HG02798 (cell line): Measurements from ENCODE around the gene ROR1.
A peak's percentile ranks its signal among the peaks of the same experiment; 100 is the strongest.

Experiments used
- ATAC-seq: cut with Tn5 transposase; IDR thresholded peaks from one replicate; pipeline ENCODE4 v1.9.1; 2021; ENCODE audit warnings: mild to moderate bottlenecking; ENCODE audit not compliant: unreplicated experiment, poor library complexity

Gene ROR1

GRCh38 chr1:63921359-63921758 lies 147.5 kb downstream of the ROR1 start:
- no peak for ATAC-seq

- no peak for ATAC-seq
These were observed 148.0 kb downstream of the ROR1 start for GRCh38 chr1:63921802-63922201.

DNA sequence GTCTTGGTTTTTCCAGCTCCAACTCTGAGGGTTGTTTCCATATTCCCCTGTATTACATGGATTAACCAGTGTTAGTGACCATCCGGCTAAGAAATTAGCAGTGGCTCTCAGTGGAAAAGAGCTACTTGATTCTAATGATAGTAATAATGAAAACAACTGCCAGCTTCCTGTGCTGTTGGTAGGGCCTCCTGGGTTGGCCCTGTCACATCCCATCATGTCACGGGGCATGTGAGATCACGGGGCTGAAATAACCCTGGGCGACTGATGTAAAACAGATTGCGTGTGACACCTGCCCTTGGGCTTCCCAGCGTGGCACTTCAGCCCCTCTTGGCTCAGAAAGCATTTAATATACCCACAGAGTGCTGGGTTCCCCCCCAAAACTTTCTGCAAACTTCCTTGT lies 149.0 kb downstream of the ROR1 start:
- no peak for ATAC-seq

DNA sequence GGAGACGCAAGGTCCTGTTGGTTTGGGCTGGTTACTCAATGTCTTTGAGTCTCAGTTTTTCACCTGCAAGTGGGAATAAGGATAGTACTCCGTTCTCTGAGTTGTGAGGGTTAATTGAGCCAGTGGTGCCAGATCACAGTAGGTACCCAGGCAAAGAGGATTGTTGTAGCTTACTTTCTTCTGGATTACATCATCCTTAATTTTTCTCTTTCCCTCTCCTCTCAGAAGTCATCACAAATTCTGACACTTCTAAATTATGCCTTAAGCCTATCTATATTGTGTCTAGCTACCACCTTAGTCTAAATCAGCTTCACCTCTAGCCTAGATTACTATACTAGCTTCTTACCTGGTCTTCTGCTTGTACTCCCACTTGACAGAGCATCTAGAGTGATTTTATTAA lies 149.5 kb downstream of the ROR1 start:
- ATAC-seq = no peak

GRCh38 chr1:63924600-63924999 lies 150.8 kb downstream of the ROR1 start:
- no peak for ATAC-seq

GRCh38 chr1:63928186-63929105 lies 154.6 kb downstream of the ROR1 start:
- no peak for ATAC-seq

DNA sequence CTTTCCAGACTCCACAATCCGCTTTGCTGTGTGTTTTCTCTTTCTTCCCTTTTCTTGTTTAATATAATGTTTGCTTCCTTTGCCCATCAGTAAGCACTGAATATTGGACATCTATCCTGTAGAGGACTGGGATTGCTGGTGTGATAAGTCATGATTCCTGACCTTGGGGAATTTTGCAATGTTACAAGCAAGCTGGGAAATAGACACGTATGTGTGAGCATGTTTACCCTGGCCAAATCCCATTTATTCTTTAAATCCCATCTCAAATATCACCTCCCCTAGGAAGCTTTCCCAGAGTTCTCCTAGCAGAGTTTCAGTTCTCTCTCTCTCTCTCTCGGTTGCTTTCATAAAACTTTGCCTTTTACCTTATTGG lies 155.3 kb downstream of the ROR1 start:
- no peak for ATAC-seq

DNA sequence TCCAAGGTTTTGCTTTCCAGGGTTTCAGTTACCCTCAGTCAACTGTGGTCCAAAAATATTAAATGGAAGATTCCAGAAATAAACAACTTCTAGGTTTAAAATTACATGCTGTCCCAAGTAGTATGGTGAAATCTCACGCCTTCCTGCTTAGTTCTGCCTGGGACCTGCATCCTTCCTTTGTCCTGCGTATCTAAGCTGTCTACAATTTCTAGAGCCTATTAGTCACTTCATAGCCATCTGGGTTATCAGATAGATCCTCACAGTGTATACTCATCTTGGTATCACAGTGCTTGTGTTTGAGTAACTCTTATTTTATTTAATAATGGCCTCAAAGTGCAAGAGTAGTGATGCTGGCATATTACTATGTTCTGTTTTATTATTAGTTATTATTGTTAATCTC lies 157.7 kb downstream of the ROR1 start:
- no peak for ATAC-seq

DNA sequence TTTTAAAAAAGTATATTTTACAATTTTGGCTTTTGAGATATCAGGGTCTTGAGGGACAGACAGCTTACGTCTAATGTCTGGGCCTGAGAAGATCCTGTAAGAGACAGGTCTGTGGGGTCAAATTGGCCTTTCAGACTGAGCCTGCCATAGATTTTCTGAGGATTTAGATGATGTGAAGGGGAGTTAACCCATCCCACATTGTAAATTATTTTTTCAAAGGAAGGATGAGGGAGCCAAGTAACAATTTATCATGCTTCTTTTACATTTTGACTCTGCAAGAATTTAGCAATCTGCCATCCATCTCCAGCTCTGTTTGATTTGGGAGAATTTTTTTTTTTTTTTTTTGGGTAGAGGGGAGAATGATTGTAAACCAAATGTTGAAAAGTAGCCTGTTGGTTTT lies 160.9 kb downstream of the ROR1 start:
- no peak for ATAC-seq

GRCh38 chr1:63935143-63935542 lies 161.3 kb downstream of the ROR1 start:
- ATAC-seq = peak; percentile 38

DNA sequence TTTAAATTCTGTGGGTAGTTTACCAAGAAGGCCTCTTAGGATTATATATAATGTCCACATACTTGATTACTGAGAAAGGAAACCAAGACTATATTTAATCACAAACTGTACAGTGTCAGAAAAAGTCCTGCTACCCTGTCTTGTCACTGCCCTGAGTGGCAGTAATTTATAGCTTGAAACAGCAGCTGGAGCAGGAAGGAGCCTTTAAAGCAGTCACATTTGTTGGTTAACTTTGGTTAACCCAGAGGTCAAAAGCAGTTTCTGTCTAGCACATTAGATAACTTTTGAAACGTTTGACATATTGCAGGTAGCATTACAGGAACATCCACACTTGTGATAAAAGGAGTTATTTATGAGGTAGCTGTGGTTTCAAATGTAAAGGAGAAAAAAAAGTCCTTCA lies 161.7 kb downstream of the ROR1 start:
- peak; percentile 54 for ATAC-seq

DNA sequence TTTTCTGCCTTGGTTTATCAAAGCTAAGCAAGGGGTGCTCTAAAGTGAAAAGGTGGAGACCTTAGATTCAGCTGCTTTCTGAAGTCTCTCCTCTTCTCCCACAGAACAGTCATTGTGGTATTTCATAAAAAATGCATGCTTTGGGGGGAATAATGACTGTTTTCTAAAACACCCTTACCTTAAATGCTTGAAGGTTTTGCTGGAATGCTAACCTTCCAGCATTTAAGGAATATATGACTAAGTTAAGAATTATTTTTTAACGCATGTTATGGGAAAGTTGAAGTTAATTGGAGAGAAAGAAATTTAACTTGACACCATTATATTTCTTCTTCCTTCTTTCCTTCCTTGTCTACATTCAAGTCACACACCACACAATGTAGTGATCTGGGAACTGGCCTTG lies 162.5 kb downstream of the ROR1 start:
- ATAC-seq = no peak

GRCh38 chr1:63936801-63937200 lies 163.0 kb downstream of the ROR1 start:
- no peak for ATAC-seq

GRCh38 chr1:63937461-63938022 lies 163.7 kb downstream of the ROR1 start:
- no peak for ATAC-seq

DNA sequence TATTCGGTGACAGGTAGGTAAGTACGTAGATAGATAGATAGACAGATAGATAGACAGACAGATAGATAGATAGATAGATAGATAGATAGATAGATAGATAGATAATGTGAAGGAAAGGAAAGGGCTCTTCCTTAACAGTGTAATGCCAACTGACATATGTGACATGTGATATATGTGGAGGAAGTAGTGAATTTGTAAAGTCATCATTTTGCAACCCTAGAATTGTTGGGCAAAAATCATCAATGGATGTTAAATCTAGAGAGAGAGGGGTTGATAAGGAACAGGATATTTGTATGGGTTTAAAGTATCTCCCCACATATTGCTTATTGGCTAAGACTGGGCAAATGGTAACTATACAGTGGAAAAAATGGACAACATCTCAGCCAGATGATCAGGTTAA lies 166.6 kb downstream of the ROR1 start:
- ATAC-seq = no peak

GRCh38 chr1:63943393-63943792 lies 169.6 kb downstream of the ROR1 start:
- no peak for ATAC-seq

DNA sequence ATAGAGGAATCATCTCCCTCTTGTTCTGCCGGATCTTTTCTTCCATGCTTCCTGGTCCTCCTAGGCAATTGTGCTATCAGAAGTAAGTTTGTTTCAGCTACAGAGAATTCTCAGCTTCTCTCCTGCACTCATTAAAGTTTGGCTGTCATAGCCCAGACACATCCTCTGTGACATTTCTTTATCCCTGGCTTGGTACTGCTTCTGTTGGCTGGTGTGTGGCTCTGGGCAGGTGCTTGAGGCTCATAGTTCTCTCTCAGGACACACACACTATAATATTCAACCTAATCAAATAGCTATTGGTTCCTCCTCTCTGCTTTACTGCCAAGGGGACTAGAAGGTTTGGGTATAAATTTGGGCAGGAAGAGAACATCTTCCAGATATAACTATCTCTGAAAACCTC lies 172.1 kb downstream of the ROR1 start:
- no peak for ATAC-seq

DNA sequence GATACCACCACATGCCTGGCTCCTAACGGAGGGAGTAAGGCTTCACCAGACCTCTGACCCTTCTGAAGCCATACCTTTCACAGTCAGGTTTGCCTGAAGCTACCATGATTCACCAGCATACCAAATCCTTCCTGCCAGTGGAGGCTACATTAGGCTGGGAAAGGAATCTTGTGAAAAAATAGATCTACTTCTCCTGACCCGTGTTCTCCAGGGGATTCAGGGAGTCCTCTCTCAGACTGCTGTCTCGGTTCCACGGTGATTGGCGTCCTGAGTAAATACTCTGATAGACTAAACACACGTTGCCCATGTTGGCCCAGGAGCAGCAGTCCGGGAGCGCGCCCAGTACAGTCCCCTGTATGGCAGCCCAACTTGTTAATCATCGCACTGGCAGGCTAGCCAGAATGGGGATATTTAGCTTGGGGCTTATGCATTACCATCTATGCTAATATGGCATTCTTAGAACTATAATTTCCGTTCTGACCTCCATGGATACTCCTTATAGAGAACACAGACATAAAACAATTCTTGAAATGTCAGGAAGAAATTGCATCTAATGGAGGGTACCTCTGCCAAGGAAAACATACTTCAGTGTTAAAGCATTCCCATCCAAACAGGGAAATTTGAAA lies 173.2 kb downstream of the ROR1 start:
- ATAC-seq = no peak

GRCh38 chr1:63947904-63948303 lies 174.1 kb downstream of the ROR1 start:
- no peak for ATAC-seq

DNA sequence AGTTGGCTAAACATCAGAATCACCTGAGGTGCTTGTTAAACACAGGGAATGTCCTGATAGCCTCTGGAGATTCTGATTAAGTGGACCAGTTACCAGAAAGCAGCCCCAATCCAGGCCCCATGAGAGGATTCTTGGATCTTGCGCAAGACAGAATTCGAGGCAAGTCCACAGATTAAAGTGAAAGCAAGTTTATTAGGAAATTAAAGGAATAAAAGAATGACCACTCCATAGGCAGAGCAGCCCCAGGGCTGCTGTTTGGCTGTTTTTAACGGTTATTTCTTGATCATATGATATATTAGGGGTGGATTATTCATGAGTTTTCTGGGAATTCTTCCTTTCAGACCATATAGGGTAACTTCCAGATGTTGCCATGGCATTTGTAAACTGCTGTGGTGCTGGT lies 176.2 kb downstream of the ROR1 start:
- no peak for ATAC-seq

DNA sequence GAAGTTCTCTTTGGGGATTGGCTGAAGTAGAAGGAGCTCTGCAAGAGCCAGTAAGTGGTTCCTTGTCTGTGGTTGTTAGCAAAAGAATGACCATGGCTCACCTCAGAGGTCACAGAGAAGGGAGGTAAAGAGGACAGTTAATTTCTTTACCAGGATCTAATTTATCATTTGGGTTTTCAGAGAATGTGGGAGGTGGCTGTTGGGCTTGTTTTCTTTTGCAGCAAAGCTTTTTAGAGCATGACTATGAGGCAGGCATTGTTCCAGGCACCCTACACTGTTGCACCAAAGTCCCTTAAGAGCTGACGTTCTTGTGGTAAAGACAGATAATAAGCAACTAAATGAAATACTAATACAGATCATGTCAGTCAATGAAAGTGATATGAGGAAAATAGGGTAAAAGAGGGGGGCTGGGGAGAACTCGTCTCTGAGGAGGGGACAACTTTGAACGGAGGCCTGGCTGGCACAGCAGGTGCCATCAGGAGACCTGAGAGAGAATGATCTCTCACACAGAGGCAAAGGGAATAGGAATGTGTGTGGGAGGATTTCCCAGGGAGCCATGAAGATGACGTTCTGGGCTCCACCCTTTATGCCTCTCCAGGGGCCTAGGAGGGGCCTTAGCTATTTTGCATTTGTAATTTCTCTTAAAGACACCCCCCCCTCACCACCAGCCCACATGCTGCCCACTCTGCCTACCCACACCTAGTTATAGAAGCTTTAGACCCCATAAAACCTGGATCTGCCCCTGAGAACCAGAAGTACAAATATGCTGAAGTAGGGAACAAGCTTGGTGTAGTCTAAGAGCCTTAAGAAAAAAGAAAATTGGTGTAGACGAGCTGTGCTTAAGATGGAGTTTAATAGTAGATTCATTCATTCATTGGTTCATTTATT lies 177.5 kb downstream of the ROR1 start:
- no peak for ATAC-seq
